Neural cell (in vitro differentiated cells): ENCODE measurements around the gene CFAP299. TPM values are rescaled to one million over a fixed set of nuclear protein-coding genes. Genes with fewer than 3 reads are reported as not detected.

ENCODE experiments used
- H2AFZ ChIP-seq: fragments of 200-600, 300-800 bp; sonication (generic), shearing (Covaris generic); 2 replicates; pipeline ENCODE4 v1.6.0; 2014; ENCODE audit warnings: low read depth, mild to moderate bottlenecking, antibody characterized with exemption, low read length, moderate library complexity
- H3F3A ChIP-seq: fragments of 200-600 bp; shearing (Covaris generic); 2 replicates; pipeline ENCODE4 v1.6.1; 2016; ENCODE audit warnings: mild to moderate bottlenecking, moderate library complexity, mixed read lengths, antibody characterized with exemption, low read length; ENCODE audit not compliant: insufficient read depth, poor library complexity, severe bottlenecking
- H3K27ac ChIP-seq: fragments of 200-600, 300-800 bp; sonication (generic), shearing (Covaris generic); 2 replicates; pipeline ENCODE4 v1.5.1; 2014; ENCODE audit warnings: mild to moderate bottlenecking, low read length, moderate library complexity
- H3K27me3 ChIP-seq: fragments of 300-800, 200-600 bp; sonication (generic), shearing (Covaris generic); 2 replicates; pipeline ENCODE4 v1.6.0; 2014; ENCODE audit warnings: mild to moderate bottlenecking, low read depth, low read length, moderate library complexity; ENCODE audit not compliant: insufficient read depth
- H3K36me3 ChIP-seq: fragments of 300-800, 200-600 bp; sonication (generic), shearing (Covaris generic); 2 replicates; pipeline ENCODE4 v1.5.1; 2014; ENCODE audit warnings: mild to moderate bottlenecking, antibody characterized with exemption, low read length, moderate library complexity; ENCODE audit not compliant: insufficient read depth
- H3K4me2 ChIP-seq: fragments of 300-800, 200-600 bp; sonication (generic), shearing (Covaris generic); 2 replicates; pipeline ENCODE4 v1.6.0; 2014; ENCODE audit warnings: mild to moderate bottlenecking, low read length
- H3K4me3 ChIP-seq: fragments of 300-800, 200-600 bp; sonication (generic), shearing (Covaris generic); 2 replicates; pipeline ENCODE4 v1.5.1; 2014; ENCODE audit warnings: mild to moderate bottlenecking, low read length, moderate library complexity
- H3K79me2 ChIP-seq: fragments of 200-600 bp; shearing (Covaris generic); replicated peaks from 2 replicates; pipeline ENCODE4 v1.6.0; 2014; ENCODE audit warnings: mild to moderate bottlenecking, low read length, moderate library complexity; ENCODE audit not compliant: insufficient read depth
- H3K9ac ChIP-seq: fragments of 300-800, 200-600 bp; sonication (generic), shearing (Covaris generic); 2 replicates; pipeline ENCODE4 v1.6.1; 2016; ENCODE audit warnings: mild to moderate bottlenecking, low read length, mixed read lengths
- H3K9me2 ChIP-seq: fragments of 200-600 bp; shearing (Covaris generic); 2 replicates; pipeline ENCODE4 v1.6.1; 2016; ENCODE audit warnings: mild to moderate bottlenecking, low read length, mixed read lengths; ENCODE audit not compliant: insufficient read depth
- H3K9me3 ChIP-seq: fragments of 200-600, 300-800 bp; sonication (generic), shearing (Covaris generic); 2 replicates; pipeline ENCODE4 v1.6.1; 2016; ENCODE audit warnings: mild to moderate bottlenecking, mixed run types, low read length, moderate library complexity, mixed read lengths
- H4K20me1 ChIP-seq: fragments of 200-600 bp; shearing (Covaris generic); 2 replicates; pipeline ENCODE4 v1.6.1; 2016; ENCODE audit warnings: mild to moderate bottlenecking, mixed run types; ENCODE audit not compliant: insufficient read depth
- CTCF ChIP-seq: fragments of 450-650 bp; IDR thresholded peaks from 2 replicates; pipeline ENCODE4 v1.5.1; 2014; ENCODE audit warnings: antibody characterized with exemption, mild to moderate bottlenecking, moderate library complexity; ENCODE audit not compliant: poor library complexity, severe bottlenecking
- EP300 ChIP-seq: fragments of 450-650 bp; conservative IDR thresholded peaks from 2 replicates; pipeline ENCODE4 v1.6.1; 2014; ENCODE audit warnings: antibody characterized with exemption, mild to moderate bottlenecking, moderate library complexity; ENCODE audit not compliant: poor library complexity, severe bottlenecking
- EZH2 ChIP-seq: fragments of 200-600, 300-800 bp; shearing (Covaris generic), sonication (generic); IDR thresholded peaks from 2 replicates; pipeline ENCODE4 v1.6.1; 2014; ENCODE audit warnings: antibody characterized with exemption, low read length, borderline replicate concordance, mild to moderate bottlenecking; ENCODE audit not compliant: insufficient read depth, poor library complexity, severe bottlenecking
- MXI1 ChIP-seq: fragments of 450-650 bp; conservative IDR thresholded peaks from 2 replicates; pipeline ENCODE4 v1.6.1; 2014; ENCODE audit warnings: antibody characterized with exemption, mild to moderate bottlenecking; ENCODE audit not compliant: poor library complexity, severe bottlenecking
- POLR2AphosphoS5 ChIP-seq: IDR thresholded peaks from 2 replicates; pipeline ENCODE4 v1.6.1; 2012
- RAD21 ChIP-seq: fragments of 450-650 bp; conservative IDR thresholded peaks from 2 replicates; pipeline ENCODE4 v1.6.1; 2014; ENCODE audit warnings: antibody characterized with exemption, mild to moderate bottlenecking, moderate library complexity
- REST ChIP-seq: IDR thresholded peaks from 2 replicates; pipeline ENCODE4 v1.6.1; 2012; ENCODE audit warnings: borderline replicate concordance
- SMC3 ChIP-seq: fragments of 450-650 bp; conservative IDR thresholded peaks from 2 replicates; pipeline ENCODE4 v1.6.1; 2014; ENCODE audit warnings: antibody characterized with exemption, mild to moderate bottlenecking, moderate library complexity; ENCODE audit not compliant: poor library complexity
- TAF1 ChIP-seq: IDR thresholded peaks from 2 replicates; pipeline ENCODE4 v1.6.1; 2012; ENCODE audit warnings: low read depth
- polyA plus RNA-seq: library from polyadenylated mRNA; depleted of rRNA; stranded (reverse); fragments of >200 nt; gene quantifications from 2 replicates; pipeline ENCODE4 v1.2.3, GENCODE V29; 2014

The CFAP299 gene
- polyA plus RNA-seq, 1 donor from 2014 or later = not detected

- Histone ChIP-seq H2AFZ (no peak overlapping the region), H3K27ac (no peak overlapping the region)
- TF ChIP-seq EZH2 (no peak), REST (no peak), RAD21 (no peak), TAF1 (no peak), SMC3 (no peak)
Observed at GRCh38 chr4:80916770-80917169, 581.2 kb downstream of the CFAP299 start.

GRCh38 chr4:80918004-80918403 lies 582.5 kb downstream of the CFAP299 start:
- H3F3A ChIP-seq = no peaks in the 10 kb centered on the region
- no peaks in the 10 kb centered on the region for H3K36me3 ChIP-seq
- H3K9ac ChIP-seq = no peak overlapping the region
- no peaks in the 10 kb centered on the region for H3K27me3 ChIP-seq
- H4K20me1 ChIP-seq = no peaks in the 10 kb centered on the region
- H3K9me2 ChIP-seq = no peaks in the 10 kb centered on the region
- no peak overlapping the region for H3K4me3 ChIP-seq
- no peak for TF ChIP-seq SMC3
- no peak for TF ChIP-seq REST
- no peak for TF ChIP-seq EZH2
- TF ChIP-seq TAF1 = no peak
- TF ChIP-seq RAD21 = no peak
- no peak for TF ChIP-seq MXI1
- no peak for TF ChIP-seq POLR2AphosphoS5
- no peak for TF ChIP-seq CTCF
- no peak for TF ChIP-seq EP300
- H3K4me2 ChIP-seq = no peak overlapping the region
- H2AFZ ChIP-seq = no peak overlapping the region
- H3K9me3 ChIP-seq = no peaks in the 10 kb centered on the region
- H3K27ac ChIP-seq = no peak overlapping the region
- no peaks in the 10 kb centered on the region for H3K79me2 ChIP-seq

More at GRCh38 chr4:80916770-80917169, 581.2 kb downstream of the CFAP299 start:
- H4K20me1 ChIP-seq = no peaks in the 10 kb centered on the region
- no peak overlapping the region for H3K9ac ChIP-seq
- H3K27me3 ChIP-seq = no peaks in the 10 kb centered on the region
- no peak overlapping the region for H3K4me3 ChIP-seq
- no peaks in the 10 kb centered on the region for H3K36me3 ChIP-seq
- H3K4me2 ChIP-seq = no peak overlapping the region
- no peaks in the 10 kb centered on the region for H3K79me2 ChIP-seq
- H3F3A ChIP-seq = no peaks in the 10 kb centered on the region
- H3K9me2 ChIP-seq = no peaks in the 10 kb centered on the region
- H3K9me3 ChIP-seq = no peaks in the 10 kb centered on the region
